GM12872 (cell line): Measurements from ENCODE around the gene SEMA3C.

ENCODE experiments used
- CTCF ChIP-seq: IDR thresholded peaks from 3 replicates; pipeline ENCODE4 v1.5.1; 2011; ENCODE audit warnings: low read depth, mild to moderate bottlenecking, low read length, moderate library complexity; ENCODE audit not compliant: insufficient read depth

SEMA3C gene

DNA sequence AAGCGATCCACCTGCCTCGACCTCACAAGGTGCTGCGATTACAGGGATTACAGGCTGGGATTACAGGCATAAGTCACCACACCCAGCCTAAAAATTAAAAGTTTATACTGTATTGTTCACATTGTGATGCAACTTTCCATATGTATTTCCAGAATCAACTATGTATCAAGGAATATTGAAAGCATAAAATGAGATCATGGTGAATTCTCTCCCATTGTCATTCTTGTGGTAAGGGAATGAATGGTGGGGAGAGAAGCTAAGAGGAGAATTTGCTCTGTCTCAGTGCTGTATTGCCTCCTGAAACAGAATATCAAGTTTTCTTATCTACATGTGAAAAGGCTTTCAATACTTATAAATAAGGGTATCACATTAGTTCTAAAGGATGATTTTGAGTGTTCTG, 198.7 kb downstream of the SEMA3C start:
- no peak for TF ChIP-seq CTCF

DNA sequence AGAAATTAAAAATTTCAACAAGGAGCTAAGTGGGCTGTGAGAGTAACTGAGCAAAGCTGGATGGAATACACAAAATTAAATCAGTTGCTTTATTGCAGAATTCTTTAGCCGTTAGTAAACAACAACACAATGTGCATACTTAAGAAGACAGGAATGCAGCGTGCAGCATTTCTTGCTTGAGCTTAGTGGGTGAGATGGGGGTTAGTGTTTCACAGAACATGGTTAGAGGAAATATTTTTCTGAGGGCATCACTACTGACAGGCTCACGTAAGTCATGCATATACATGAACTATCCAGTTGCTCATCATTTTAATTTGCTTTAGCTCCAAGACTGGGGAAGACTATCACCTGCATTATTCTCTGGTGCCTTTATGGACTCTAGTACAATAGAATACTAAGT, 199.6 kb downstream of the SEMA3C start:
- TF ChIP-seq CTCF, result no peak

GRCh38 chr7:80711531-80711930, 207.3 kb downstream of the SEMA3C start:
- TF ChIP-seq CTCF, result no peak

GRCh38 chr7:80708123-80708522, 210.7 kb downstream of the SEMA3C start:
- no peak for TF ChIP-seq CTCF

- no peak for TF ChIP-seq CTCF
These were observed 211.5 kb downstream of the SEMA3C start for GRCh38 chr7:80707318-80707717.

DNA sequence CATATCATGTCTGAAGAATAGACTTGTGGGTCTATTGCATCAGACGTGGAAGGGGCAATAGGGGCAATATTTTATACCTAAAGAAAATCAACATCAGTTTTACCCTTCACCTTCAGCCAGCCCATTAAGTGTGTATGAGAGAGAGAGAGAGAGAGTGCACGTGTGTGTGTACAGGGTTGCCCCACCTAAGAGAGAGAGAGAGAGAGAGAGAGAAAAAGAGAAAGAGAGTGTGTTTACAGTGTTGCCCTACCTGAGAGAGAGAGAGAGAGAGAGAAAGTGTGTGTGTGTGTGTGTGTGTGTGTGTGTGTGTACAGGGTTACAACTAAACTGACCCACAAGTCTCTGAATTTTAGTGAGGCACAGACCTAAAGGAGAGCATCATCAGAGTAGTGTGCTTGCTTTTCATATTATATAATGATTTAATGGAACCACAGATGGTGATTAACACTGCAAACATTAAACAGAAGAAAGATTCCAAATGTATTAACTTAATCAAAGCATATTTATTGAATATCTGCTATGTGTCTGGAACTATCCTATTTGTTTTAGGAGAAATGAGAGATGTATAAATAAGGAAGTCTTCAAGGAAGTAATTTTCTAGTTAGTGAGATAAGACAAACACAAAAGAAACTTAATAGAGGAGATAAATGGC, 213.6 kb downstream of the SEMA3C start:
- TF ChIP-seq CTCF, result no peak

GRCh38 chr7:80703272-80703671, 215.6 kb downstream of the SEMA3C start:
- TF ChIP-seq CTCF, result no peak
